H9 (cell line): ENCODE data around the gene ZFAND3. TPM values are rescaled to one million over a fixed set of nuclear protein-coding genes. Genes with fewer than 3 reads are reported as not detected.

Source experiments
- DNase-seq: peaks from one replicate; pipeline ENCODE4 v3.0.0-alpha.2; 2017
- H2AFZ ChIP-seq: one replicate; pipeline ENCODE4 v1.6.1; 2013; ENCODE audit warnings: mild to moderate bottlenecking, low read length, control low read depth, moderate library complexity
- H2AK5ac ChIP-seq: 2 replicates; pipeline ENCODE4 v1.6.1; 2013; ENCODE audit warnings: low read length, control low read depth, mixed read lengths; ENCODE audit not compliant: insufficient read length
- H2BK120ac ChIP-seq: one replicate; pipeline ENCODE4 v1.6.1; 2013; ENCODE audit warnings: low read depth, mild to moderate bottlenecking, low read length, control low read depth, inconsistent platforms; ENCODE audit not compliant: poor library complexity, severe bottlenecking
- H2BK12ac ChIP-seq: 2 replicates; pipeline ENCODE4 v1.6.1; 2013; ENCODE audit warnings: low read length, control low read depth, mixed read lengths, low read depth; ENCODE audit not compliant: insufficient read length
- H2BK15ac ChIP-seq: 2 replicates; pipeline ENCODE4 v1.6.1; 2013; ENCODE audit warnings: low read depth, low read length, control low read depth
- H2BK20ac ChIP-seq: one replicate; pipeline ENCODE4 v1.6.1; 2013; ENCODE audit warnings: low read depth, mild to moderate bottlenecking, low read length, control low read depth, inconsistent platforms; ENCODE audit not compliant: poor library complexity, severe bottlenecking
- H2BK5ac ChIP-seq: 2 replicates; pipeline ENCODE4 v1.6.1; 2013; ENCODE audit warnings: low read length, control low read depth, mixed read lengths; ENCODE audit not compliant: insufficient read length
- H3K14ac ChIP-seq: 2 replicates; pipeline ENCODE4 v1.6.1; 2013; ENCODE audit warnings: low read length, control low read depth; ENCODE audit not compliant: insufficient read depth
- H3K18ac ChIP-seq: 2 replicates; pipeline ENCODE4 v1.6.1; 2013; ENCODE audit warnings: low read depth, mild to moderate bottlenecking, mixed read lengths, low read length, control low read depth; ENCODE audit not compliant: insufficient read length
- H3K23ac ChIP-seq: 2 replicates; pipeline ENCODE4 v1.6.1; 2013; ENCODE audit warnings: low read length, control low read depth, mixed read lengths, low read depth; ENCODE audit not compliant: insufficient read length
- H3K23me2 ChIP-seq: 2 replicates; pipeline ENCODE4 v1.6.1; 2013; ENCODE audit warnings: low read depth, mild to moderate bottlenecking, mixed read lengths, low read length, control low read depth; ENCODE audit not compliant: insufficient read length, poor library complexity, severe bottlenecking
- H3K27ac ChIP-seq: 2 replicates; pipeline ENCODE4 v1.5.1; 2013; ENCODE audit warnings: low read length, control low read depth, mixed read lengths, low read depth; ENCODE audit not compliant: insufficient read length
- H3K27me3 ChIP-seq: 2 replicates; pipeline ENCODE4 v1.6.1; 2013; ENCODE audit warnings: low read length, control low read depth, inconsistent platforms; ENCODE audit not compliant: insufficient read depth
- H3K4ac ChIP-seq: 2 replicates; pipeline ENCODE4 v1.6.1; 2013; ENCODE audit warnings: low read depth, mild to moderate bottlenecking, control low read depth, inconsistent platforms, low read length, moderate library complexity
- H3K4me1 ChIP-seq: 2 replicates; pipeline ENCODE4 v1.6.1; 2013; ENCODE audit warnings: low read length, control low read depth, inconsistent platforms; ENCODE audit not compliant: insufficient read depth
- H3K4me2 ChIP-seq: 2 replicates; pipeline ENCODE4 v1.6.1; 2013; ENCODE audit warnings: low read length, control low read depth, mixed read lengths; ENCODE audit not compliant: insufficient read length, insufficient read depth
- H3K56ac ChIP-seq: 2 replicates; pipeline ENCODE4 v1.6.1; 2013; ENCODE audit warnings: low read depth, mild to moderate bottlenecking, mixed read lengths, low read length, control low read depth; ENCODE audit not compliant: insufficient read length
- H3K79me1 ChIP-seq: 2 replicates; pipeline ENCODE4 v1.6.1; 2013; ENCODE audit warnings: low read depth, mild to moderate bottlenecking, moderate library complexity, low read length, control low read depth, inconsistent platforms; ENCODE audit not compliant: insufficient read depth, poor library complexity, severe bottlenecking
- H3K79me2 ChIP-seq: 2 replicates; pipeline ENCODE4 v1.6.1; 2013; ENCODE audit warnings: low read length, control low read depth, inconsistent platforms; ENCODE audit not compliant: insufficient read depth
- H3K9ac ChIP-seq: 2 replicates; pipeline ENCODE4 v1.6.1; 2013; ENCODE audit warnings: low read length, control low read depth, mixed read lengths; ENCODE audit not compliant: insufficient read length; ENCODE audit errors: extremely low read depth
- H3K9me3 ChIP-seq: one replicate; pipeline ENCODE4 v1.6.1; 2013; ENCODE audit warnings: low read depth, low read length, inconsistent platforms; ENCODE audit not compliant: control insufficient read depth
- H3T11ph ChIP-seq: one replicate; pipeline ENCODE4 v1.6.1; 2013; ENCODE audit warnings: mild to moderate bottlenecking, low read length, control low read depth, inconsistent platforms
- H4K20me1 ChIP-seq: one replicate; pipeline ENCODE4 v1.6.1; 2013; ENCODE audit not compliant: control insufficient read depth, insufficient read length, insufficient read depth
- H4K5ac ChIP-seq: 2 replicates; pipeline ENCODE4 v1.6.1; 2013; ENCODE audit warnings: low read depth, mild to moderate bottlenecking, mixed read lengths, low read length, control low read depth; ENCODE audit not compliant: insufficient read length
- H4K8ac ChIP-seq: replicated peaks from 2 replicates; pipeline ENCODE4 v1.6.1; 2013; ENCODE audit warnings: low read length, control low read depth, mixed read lengths, low read depth; ENCODE audit not compliant: insufficient read length
- H4K91ac ChIP-seq: 2 replicates; pipeline ENCODE4 v1.6.1; 2013; ENCODE audit warnings: low read depth, mild to moderate bottlenecking, moderate library complexity, mixed read lengths, low read length, control low read depth; ENCODE audit not compliant: insufficient read length
- H3K27ac Mint-ChIP-seq, 3 experiments: 2 replicates in 2 of 3; 3 replicates in 1 of 3; pipeline ENCODE4 v1.8.0; 2020 to 2021; ENCODE audit warnings: mixed read lengths in 3 of 3, mild to moderate bottlenecking in 1 of 3, moderate library complexity in 1 of 3
- H3K27me3 Mint-ChIP-seq: 2 replicates; pipeline ENCODE4 v1.8.0; 2021; ENCODE audit warnings: low read depth, mild to moderate bottlenecking, moderate library complexity, mixed read lengths
- H3K36me3 Mint-ChIP-seq, 3 experiments: 2 replicates in 2 of 3; 3 replicates in 1 of 3; pipeline ENCODE4 v1.8.0; 2020 to 2021; ENCODE audit warnings: low read depth in 3 of 3, mixed read lengths in 3 of 3; ENCODE audit not compliant: insufficient read depth in 1 of 3
- H3K4me1 Mint-ChIP-seq, 2 experiments: 2 replicates each; pipeline ENCODE4 v1.8.0; 2020; ENCODE audit warnings: mixed read lengths in 2 of 2
- H3K4me3 Mint-ChIP-seq, 2 experiments: 2 replicates in 1 of 2; 3 replicates in 1 of 2; pipeline ENCODE4 v1.8.0; 2020 to 2021; ENCODE audit warnings: mild to moderate bottlenecking in 2 of 2, mixed read lengths in 2 of 2, moderate library complexity in 1 of 2
- H3K9me3 Mint-ChIP-seq, 2 experiments: 2 replicates in 1 of 2; 3 replicates in 1 of 2; pipeline ENCODE4 v1.8.0; 2020; ENCODE audit warnings: mild to moderate bottlenecking in 2 of 2, mixed read lengths in 2 of 2, moderate library complexity in 1 of 2
- CTCF ChIP-seq: fragments of 200-600 bp; sonication (generic); conservative IDR thresholded peaks from 3 replicates; pipeline ENCODE4 v1.8.0; 2021; ENCODE audit warnings: antibody characterized with exemption, mild to moderate bottlenecking
- WGBS: extraction: QIAGEN DNeasy Blood & Tissue Kit; methylation state at CpG from one replicate; pipeline ENCODE4 v1.1.7; 2013; ENCODE audit warnings: missing lambda C conversion rate, low lambda C conversion rate, mixed read lengths; ENCODE audit not compliant: insufficient read length; ENCODE audit errors: extremely low coverage; 5-methylcytosine and 5-hydroxymethylcytosine counted together
- total RNA-seq: library from RNA; stranded (reverse); gene quantifications from 2 replicates; pipeline ENCODE4 v1.2.1, GENCODE V29; 2021

Gene ZFAND3
- total RNA-seq, 1 experiment from 2014 or later = 57.7 TPM

- Histone ChIP-seq H4K8ac (no peak overlapping the region), H3K23me2 (no peaks in the 10 kb centered on the region), H3K79me1 (peaks cover 8% of the 10 kb centered on the region), H3K4me1 (peaks cover 3% of the 10 kb centered on the region; the same call in 1 of the 2 replicates), H3K4me2 (no peak overlapping the region), H3K9me3 (no peaks in the 10 kb centered on the region), H3K27me3 (no peaks in the 10 kb centered on the region), H2BK5ac (no peak overlapping the region), H3K9ac (no peak overlapping the region), H4K20me1 (no peaks in the 10 kb centered on the region), H2BK20ac (no peak overlapping the region), H3K79me2 (peaks cover 2% of the 10 kb centered on the region; the same call in 1 of the 2 replicates), H3T11ph (no peak overlapping the region), H3K4ac (no peak overlapping the region), H3K23ac (no peak overlapping the region), H2AFZ (no peak overlapping the region), H4K5ac (no peak overlapping the region), H3K27ac (no peak overlapping the region), H3K14ac (no peak overlapping the region), H3K18ac (no peak overlapping the region), H2BK120ac (no peak overlapping the region), H2BK15ac (no peak overlapping the region), H3K56ac (no peak overlapping the region), H4K91ac (no peak overlapping the region), H2AK5ac (no peak overlapping the region), H2BK12ac (no peak overlapping the region)
- Mint-ChIP-seq H3K27ac (no peak overlapping the region), H3K4me3 (no peak overlapping the region), H3K27me3 (no peaks in the 10 kb centered on the region), H3K36me3 (no peaks in the 10 kb centered on the region), H3K4me1 (peaks cover 10% of the 10 kb centered on the region in 2 experiments), H3K9me3 (no peaks in the 10 kb centered on the region)
- DNase-seq = no peak
- no peak for TF ChIP-seq CTCF
- WGBS = no CpG with 5 or more reads among the region's 9 CpGs
Observed at GRCh38 chr6:37903351-37904340, 84.1 kb downstream of the ZFAND3 start.
